Neural cell (in vitro differentiated cells): ENCODE results near the gene STX1B.

Source experiments
- CTCF ChIP-seq: fragments of 450-650 bp; IDR thresholded peaks from 2 replicates; pipeline ENCODE4 v1.5.1; 2014; ENCODE audit warnings: antibody characterized with exemption, mild to moderate bottlenecking, moderate library complexity; ENCODE audit not compliant: poor library complexity, severe bottlenecking
- RAD21 ChIP-seq: fragments of 450-650 bp; conservative IDR thresholded peaks from 2 replicates; pipeline ENCODE4 v1.6.1; 2014; ENCODE audit warnings: antibody characterized with exemption, mild to moderate bottlenecking, moderate library complexity

GRCh38 chr16:31002862-31003341 lies 7.5 kb downstream of the STX1B start:
- TF ChIP-seq CTCF, result no peak
- no peak for TF ChIP-seq RAD21
